ENCODE measurements around the gene RBPJ.
A peak's percentile ranks its signal among the peaks of the same experiment; 100 is the strongest.

RBPJ gene

DNA sequence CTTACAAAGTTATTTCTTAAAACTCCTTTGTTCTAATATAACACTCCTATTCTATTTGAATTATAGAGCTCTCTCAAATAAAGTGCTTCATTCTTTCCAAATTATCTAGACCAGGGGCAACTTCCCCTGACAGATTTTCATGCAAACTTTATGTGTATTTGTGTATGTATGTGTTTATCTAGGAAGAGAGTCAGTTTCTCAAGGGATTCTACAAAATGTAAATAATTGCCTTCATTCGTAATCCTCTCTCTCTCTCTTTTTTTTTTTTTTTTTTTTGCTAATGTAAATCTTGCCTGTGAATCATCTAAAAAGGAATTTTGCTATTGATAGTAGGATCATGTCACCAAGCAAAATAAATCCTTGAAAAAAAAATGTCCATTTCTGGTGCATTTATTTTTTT is 38.9 kb upstream of the RBPJ start:
- no peak overlapping the region for H3K4me3 ChIP-seq (ENCODE audit: low read length)
- TF ChIP-seq, protein P1, sequence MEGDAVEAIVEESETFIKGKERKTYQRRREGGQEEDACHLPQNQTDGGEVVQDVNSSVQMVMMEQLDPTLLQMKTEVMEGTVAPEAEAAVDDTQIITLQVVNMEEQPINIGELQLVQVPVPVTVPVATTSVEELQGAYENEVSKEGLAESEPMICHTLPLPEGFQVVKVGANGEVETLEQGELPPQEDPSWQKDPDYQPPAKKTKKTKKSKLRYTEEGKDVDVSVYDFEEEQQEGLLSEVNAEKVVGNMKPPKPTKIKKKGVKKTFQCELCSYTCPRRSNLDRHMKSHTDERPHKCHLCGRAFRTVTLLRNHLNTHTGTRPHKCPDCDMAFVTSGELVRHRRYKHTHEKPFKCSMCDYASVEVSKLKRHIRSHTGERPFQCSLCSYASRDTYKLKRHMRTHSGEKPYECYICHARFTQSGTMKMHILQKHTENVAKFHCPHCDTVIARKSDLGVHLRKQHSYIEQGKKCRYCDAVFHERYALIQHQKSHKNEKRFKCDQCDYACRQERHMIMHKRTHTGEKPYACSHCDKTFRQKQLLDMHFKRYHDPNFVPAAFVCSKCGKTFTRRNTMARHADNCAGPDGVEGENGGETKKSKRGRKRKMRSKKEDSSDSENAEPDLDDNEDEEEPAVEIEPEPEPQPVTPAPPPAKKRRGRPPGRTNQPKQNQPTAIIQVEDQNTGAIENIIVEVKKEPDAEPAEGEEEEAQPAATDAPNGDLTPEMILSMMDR (IDR thresholded peaks at IDR 0.05; ENCODE audit: insufficient read depth, low read depth, low read length, missing control alignments), result no peak
- DNase-seq (ENCODE audit: low read depth), result peak; percentile 1

DNA sequence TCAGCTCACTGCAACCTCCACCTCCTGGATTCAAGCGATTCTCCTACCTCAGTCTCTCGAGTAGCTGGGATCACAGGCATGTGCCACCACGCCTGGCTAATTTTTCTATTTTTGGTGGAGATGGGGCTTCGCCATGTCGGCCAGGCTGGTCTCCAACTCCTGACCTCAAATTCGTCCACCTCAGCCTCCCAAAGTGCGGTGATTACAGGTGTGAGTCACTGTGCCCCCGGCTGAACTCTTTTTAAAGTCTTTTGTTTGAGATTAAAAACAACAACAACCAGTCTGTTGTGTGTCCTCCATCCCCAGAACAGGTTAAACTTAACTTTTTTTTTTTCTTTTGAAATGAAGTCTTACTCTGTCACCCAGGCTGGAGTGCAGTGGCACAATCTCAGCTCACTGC is 36.3 kb upstream of the RBPJ start:
- no peak overlapping the region for H3K4me3 ChIP-seq (ENCODE audit: low read length)
- TF ChIP-seq, protein P1 (IDR thresholded peaks at IDR 0.05; ENCODE audit: insufficient read depth, low read depth, low read length, missing control alignments), result no peak
- no peak for DNase-seq (ENCODE audit: low read depth)

DNA sequence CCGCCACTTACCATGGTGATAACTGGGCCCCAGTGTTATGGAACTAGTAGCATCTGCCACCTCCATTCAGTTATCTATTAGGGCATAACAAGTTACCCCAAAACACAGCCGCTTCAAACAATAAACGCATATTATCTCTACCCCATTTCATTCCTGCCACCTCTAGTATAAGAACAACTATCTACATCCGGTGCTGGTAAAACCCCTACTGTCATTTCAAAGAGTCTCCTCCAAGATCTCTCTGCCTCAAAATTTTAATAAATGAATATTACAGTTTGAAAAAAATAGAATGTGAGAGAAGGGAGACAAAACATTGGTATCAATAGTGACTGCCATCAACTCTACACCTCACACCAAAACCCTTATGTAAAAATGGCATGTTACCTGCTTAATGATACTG is 35.5 kb upstream of the RBPJ start:
- no peak for DNase-seq (ENCODE audit: low read depth)
- TF ChIP-seq, protein P1 (IDR thresholded peaks at IDR 0.05; ENCODE audit: insufficient read depth, low read depth, low read length, missing control alignments), result no peak
- H3K4me3 ChIP-seq (ENCODE audit: low read length), result no peak overlapping the region

DNA sequence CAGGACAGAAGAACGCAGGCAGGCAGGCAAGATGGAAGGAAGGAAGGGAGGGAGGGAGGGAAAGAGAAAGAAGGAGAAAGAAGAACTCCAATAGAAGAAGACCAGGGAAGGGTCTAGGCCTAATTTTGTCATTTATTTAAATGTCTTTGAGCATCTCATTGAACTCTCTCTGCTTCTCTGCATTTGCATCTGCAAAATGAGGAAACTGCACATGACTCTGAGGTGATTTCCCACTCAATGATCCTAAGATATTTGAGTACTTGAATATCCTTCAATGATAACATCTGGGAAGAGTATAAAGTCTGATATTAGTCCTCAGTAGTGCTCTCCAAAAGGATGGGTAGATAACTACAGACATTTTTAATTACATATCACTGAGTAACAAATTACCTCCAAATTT is 33.1 kb upstream of the RBPJ start:
- no peak overlapping the region for H3K4me3 ChIP-seq (ENCODE audit: low read length)
- TF ChIP-seq, protein P1 (IDR thresholded peaks at IDR 0.05; ENCODE audit: insufficient read depth, low read depth, low read length, missing control alignments), result no peak
- no peak for DNase-seq (ENCODE audit: low read depth)

DNA sequence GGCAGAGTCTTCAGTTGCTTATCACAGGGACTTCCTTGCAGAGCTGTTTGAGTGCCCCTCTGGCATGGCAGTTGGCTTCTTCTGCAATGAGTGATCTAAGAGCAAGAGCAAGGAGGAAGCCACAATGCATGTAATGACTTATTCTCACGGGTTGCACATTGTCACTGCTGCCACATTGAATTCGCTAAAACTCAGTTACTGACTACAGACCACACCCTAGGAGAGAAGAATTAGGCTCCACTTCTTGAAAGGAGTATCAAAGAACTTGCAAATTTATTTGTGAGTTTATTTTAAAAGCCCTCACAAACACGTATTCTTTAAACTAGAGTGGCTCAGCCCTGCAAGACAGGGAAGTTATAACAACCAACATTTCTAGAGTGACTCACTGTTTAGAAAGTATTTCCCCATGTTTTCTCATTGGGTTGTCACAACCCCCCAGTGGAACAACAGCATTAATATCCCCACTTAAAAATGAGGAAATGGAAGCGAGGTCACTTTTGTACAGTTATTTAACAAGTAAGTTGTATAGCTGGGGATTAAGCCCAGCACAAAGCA is 32.4 kb upstream of the RBPJ start:
- TF ChIP-seq, protein P1 (IDR thresholded peaks at IDR 0.05; ENCODE audit: insufficient read depth, low read depth, low read length, missing control alignments), result no peak
- H3K4me3 ChIP-seq (ENCODE audit: low read length), result no peak overlapping the region
- DNase-seq (ENCODE audit: low read depth), result peak; percentile 72

DNA sequence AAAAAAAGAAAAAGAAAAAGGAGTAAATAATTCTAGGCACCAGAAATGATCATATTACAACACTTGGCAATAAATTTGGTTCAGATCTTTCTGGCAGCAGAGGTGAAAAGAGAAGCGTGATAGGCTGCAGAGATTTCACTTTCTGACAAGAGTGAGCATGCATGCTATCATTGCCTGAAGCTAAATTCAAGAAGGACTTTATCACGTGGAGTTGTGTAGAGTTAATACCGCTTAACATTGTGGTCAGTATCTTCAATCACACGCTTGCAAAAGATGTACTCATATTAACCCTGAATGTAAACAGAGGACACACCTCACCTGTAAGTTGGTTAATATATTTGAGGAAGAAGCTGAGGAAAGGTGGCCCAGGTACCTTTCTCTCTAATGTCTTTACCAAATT is 31.4 kb upstream of the RBPJ start:
- DNase-seq (ENCODE audit: low read depth), result peak; percentile 93

DNA sequence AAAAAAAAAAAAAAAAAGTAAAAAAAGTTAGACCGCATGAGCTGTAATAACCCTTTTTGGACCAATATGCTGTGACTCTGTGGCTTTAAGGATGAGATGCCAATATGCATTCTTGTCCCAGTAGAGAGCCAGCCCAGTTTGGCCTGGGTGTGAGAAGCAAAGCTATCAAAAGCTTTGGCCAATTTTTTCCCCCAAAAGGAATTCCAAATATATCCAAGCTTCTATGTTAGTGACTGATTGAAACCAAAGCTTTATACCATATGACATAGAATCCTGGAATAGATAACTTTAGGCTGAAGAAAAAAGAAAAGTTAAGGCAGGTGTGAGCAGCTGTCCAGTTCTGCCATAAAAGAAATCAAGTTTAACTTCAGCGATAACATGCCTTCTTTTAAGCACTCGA is 30.5 kb upstream of the RBPJ start:
- TF ChIP-seq, protein P1 (IDR thresholded peaks at IDR 0.05; ENCODE audit: insufficient read depth, low read depth, low read length, missing control alignments), result no peak
- no peak for DNase-seq (ENCODE audit: low read depth)
- H3K4me3 ChIP-seq (ENCODE audit: low read length), result no peak overlapping the region

More for the DNA sequence above, 31.4 kb upstream of the RBPJ start:
- no peak overlapping the region for H3K4me3 ChIP-seq (ENCODE audit: low read length)
- TF ChIP-seq, protein P1 (IDR thresholded peaks at IDR 0.05; ENCODE audit: insufficient read depth, low read depth, low read length, missing control alignments), result no peak
